H1 (cell line): ENCODE results near the gene RUFY2.

Source experiments
- EZH2 ChIP-seq: fragments of 200-600 bp; sonication (generic); IDR thresholded peaks from 2 replicates; pipeline ENCODE4 v1.7.1; 2012; ENCODE audit warnings: low read depth, mild to moderate bottlenecking, moderate library complexity, low read length, inconsistent platforms; ENCODE audit not compliant: severe bottlenecking
- JUN ChIP-seq: IDR thresholded peaks from 2 replicates; pipeline ENCODE4 v1.6.1; 2011; ENCODE audit warnings: low read depth, mild to moderate bottlenecking, improper control_type of control experiment, low read length
- JUND ChIP-seq: IDR thresholded peaks from 2 replicates; pipeline ENCODE4 v1.6.1; 2011; ENCODE audit warnings: mild to moderate bottlenecking, improper control_type of control experiment, low read length
- POLR2A ChIP-seq, 2 experiments: IDR thresholded peaks; 1 replicate in 1 of 2; 2 replicates in 1 of 2; pipeline ENCODE4 v1.6.1; 2011; ENCODE audit warnings: low read depth in 2 of 2, low read length in 2 of 2, mild to moderate bottlenecking in 2 of 2; ENCODE audit errors: control extremely low read depth in 1 of 2
- RAD21 ChIP-seq, 2 experiments: IDR thresholded peaks in 1 of 2; conservative IDR thresholded peaks in 1 of 2; 2 replicates each; pipeline ENCODE4 v1.6.1; 2011; ENCODE audit warnings: low read depth in 2 of 2, low read length in 2 of 2, improper control_type of control experiment in 1 of 2, inconsistent platforms in 1 of 2, mild to moderate bottlenecking in 1 of 2, moderate library complexity in 1 of 2
- RXRA ChIP-seq: IDR thresholded peaks from 2 replicates; pipeline ENCODE4 v1.6.1; 2011; ENCODE audit warnings: low read depth, mild to moderate bottlenecking, low read length, moderate library complexity; ENCODE audit not compliant: insufficient read depth
- SP4 ChIP-seq: IDR thresholded peaks from 2 replicates; pipeline ENCODE4 v1.6.1; 2012; ENCODE audit warnings: low read length, inconsistent platforms
- TAF1 ChIP-seq: IDR thresholded peaks from 2 replicates; pipeline ENCODE4 v1.6.1; 2011; ENCODE audit warnings: mild to moderate bottlenecking, low read depth, low read length
- TEAD4 ChIP-seq: IDR thresholded peaks from 2 replicates; pipeline ENCODE4 v1.6.1; 2012; ENCODE audit warnings: low read depth, low read length, inconsistent platforms, mixed read lengths
- YY1 ChIP-seq: IDR thresholded peaks from 2 replicates; pipeline ENCODE4 v1.6.1; 2011; ENCODE audit warnings: low read depth, mild to moderate bottlenecking, low read length
- ZNF274 ChIP-seq: IDR thresholded peaks from 2 replicates; pipeline ENCODE4 v1.7.0; 2012; ENCODE audit warnings: low read length, borderline replicate concordance; ENCODE audit errors: extremely low read depth
- TF ChIP-seq, protein P1 (sequence below), 3 experiments: IDR thresholded peaks; 1 replicate in 2 of 3; 2 replicates in 1 of 3; pipeline versions ENCODE4 v1.5.1 to v1.6.1; 2011; ENCODE audit warnings: low read length in 3 of 3, mild to moderate bottlenecking in 3 of 3, inconsistent platforms in 2 of 3, low read depth in 1 of 3, moderate library complexity in 1 of 3; ENCODE audit not compliant: insufficient read depth in 1 of 3; ENCODE audit errors: control extremely low read depth in 1 of 3
- TF ChIP-seq, protein P2 (sequence below): IDR thresholded peaks from 2 replicates; pipeline ENCODE4 v1.6.1; 2011; ENCODE audit warnings: low read length, improper control_type of control experiment

DNA sequence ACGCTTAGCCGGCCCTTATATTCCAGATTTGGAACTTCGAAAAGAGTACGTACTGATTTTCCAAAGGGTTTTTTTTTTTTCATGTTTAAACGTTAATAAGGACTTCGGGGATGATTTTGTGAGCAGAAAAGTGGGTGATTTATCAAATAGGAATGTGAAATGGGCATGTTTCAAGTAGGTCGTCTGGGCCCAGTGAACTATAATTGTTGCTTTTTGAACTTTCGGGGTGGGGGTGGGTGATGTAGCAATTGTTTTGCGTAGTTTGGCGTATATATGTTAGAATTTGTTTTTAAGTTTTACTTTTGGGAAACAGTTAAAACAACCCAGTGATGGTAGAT is 74.0 kb downstream of the RUFY2 start:
- TF ChIP-seq EZH2: no peak
- no peak for TF ChIP-seq TAF1
- TF ChIP-seq ZNF274: no peak
- no peak for TF ChIP-seq POLR2A (IDR thresholded peaks at IDR 0.05; ENCODE audit: control extremely low read depth in 1 of 2, low read depth in 2 of 2, low read length in 2 of 2)
- no peak for TF ChIP-seq TEAD4
- TF ChIP-seq JUND: no peak
- TF ChIP-seq, protein P1, sequence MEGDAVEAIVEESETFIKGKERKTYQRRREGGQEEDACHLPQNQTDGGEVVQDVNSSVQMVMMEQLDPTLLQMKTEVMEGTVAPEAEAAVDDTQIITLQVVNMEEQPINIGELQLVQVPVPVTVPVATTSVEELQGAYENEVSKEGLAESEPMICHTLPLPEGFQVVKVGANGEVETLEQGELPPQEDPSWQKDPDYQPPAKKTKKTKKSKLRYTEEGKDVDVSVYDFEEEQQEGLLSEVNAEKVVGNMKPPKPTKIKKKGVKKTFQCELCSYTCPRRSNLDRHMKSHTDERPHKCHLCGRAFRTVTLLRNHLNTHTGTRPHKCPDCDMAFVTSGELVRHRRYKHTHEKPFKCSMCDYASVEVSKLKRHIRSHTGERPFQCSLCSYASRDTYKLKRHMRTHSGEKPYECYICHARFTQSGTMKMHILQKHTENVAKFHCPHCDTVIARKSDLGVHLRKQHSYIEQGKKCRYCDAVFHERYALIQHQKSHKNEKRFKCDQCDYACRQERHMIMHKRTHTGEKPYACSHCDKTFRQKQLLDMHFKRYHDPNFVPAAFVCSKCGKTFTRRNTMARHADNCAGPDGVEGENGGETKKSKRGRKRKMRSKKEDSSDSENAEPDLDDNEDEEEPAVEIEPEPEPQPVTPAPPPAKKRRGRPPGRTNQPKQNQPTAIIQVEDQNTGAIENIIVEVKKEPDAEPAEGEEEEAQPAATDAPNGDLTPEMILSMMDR (IDR thresholded peaks at IDR 0.05; ENCODE audit: control extremely low read depth in 1 of 3, insufficient read depth in 1 of 3, low read depth in 1 of 3, low read length in 3 of 3): no peak
- TF ChIP-seq, protein P2, sequence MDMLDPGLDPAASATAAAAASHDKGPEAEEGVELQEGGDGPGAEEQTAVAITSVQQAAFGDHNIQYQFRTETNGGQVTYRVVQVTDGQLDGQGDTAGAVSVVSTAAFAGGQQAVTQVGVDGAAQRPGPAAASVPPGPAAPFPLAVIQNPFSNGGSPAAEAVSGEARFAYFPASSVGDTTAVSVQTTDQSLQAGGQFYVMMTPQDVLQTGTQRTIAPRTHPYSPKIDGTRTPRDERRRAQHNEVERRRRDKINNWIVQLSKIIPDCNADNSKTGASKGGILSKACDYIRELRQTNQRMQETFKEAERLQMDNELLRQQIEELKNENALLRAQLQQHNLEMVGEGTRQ: no peak
- no peak for TF ChIP-seq JUN
- no peak for TF ChIP-seq RAD21 (IDR thresholded peaks at IDR 0.05 in 1 of 2, conservative IDR thresholded peaks at IDR 0.05 in 1 of 2; ENCODE audit: low read depth in 2 of 2, low read length in 2 of 2)
- TF ChIP-seq SP4: no peak
- TF ChIP-seq YY1: no peak
- no peak for TF ChIP-seq RXRA
